Epithelial cell of proximal tubule (primary cell): ENCODE data around the gene FAM185A. TPM values are rescaled to one million over a fixed set of nuclear protein-coding genes. Genes with fewer than 3 reads are reported as not detected.

Source experiments
- DNase-seq: peaks from one replicate; pipeline ENCODE4 v3.0.0-alpha.2; 2011; ENCODE audit warnings: low read depth
- H3K4me3 ChIP-seq: 2 replicates; pipeline ENCODE4 v1.5.1; 2011; ENCODE audit warnings: low read depth, mild to moderate bottlenecking, low read length
- total RNA-seq: library from RNA; depleted of rRNA; stranded (reverse); fragments of >200 nt; gene quantifications from 2 replicates; pipeline ENCODE4 v1.2.3, GENCODE V29; 2015
- TF ChIP-seq, protein P1 (sequence below): conservative IDR thresholded peaks from 2 replicates; pipeline ENCODE4 v1.5.1; 2012; ENCODE audit warnings: low read depth, mild to moderate bottlenecking, low read length

FAM185A gene
- total RNA-seq, 1 donor from 2014 or later: 9.1 TPM

DNA sequence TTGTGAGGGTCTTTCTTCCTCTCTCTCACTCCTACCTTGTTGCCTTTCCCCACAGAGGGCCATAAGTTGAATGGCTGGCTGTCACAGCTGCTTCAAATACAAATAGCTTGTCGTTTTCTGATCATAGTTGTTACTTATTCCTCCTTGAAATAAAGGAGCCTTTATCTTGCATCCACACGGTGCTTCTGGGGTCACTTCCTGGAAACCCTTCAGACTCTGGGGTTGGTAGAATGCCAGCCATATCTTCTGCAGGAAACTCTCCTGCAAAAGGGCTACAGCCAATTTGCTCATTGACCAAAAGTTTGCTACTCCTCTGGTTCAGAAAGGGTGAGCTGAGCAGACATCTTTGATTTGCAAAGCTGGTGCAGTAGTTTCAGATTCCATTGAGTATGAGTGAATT lies 70.4 kb downstream of the FAM185A start:
- TF ChIP-seq, protein P1, sequence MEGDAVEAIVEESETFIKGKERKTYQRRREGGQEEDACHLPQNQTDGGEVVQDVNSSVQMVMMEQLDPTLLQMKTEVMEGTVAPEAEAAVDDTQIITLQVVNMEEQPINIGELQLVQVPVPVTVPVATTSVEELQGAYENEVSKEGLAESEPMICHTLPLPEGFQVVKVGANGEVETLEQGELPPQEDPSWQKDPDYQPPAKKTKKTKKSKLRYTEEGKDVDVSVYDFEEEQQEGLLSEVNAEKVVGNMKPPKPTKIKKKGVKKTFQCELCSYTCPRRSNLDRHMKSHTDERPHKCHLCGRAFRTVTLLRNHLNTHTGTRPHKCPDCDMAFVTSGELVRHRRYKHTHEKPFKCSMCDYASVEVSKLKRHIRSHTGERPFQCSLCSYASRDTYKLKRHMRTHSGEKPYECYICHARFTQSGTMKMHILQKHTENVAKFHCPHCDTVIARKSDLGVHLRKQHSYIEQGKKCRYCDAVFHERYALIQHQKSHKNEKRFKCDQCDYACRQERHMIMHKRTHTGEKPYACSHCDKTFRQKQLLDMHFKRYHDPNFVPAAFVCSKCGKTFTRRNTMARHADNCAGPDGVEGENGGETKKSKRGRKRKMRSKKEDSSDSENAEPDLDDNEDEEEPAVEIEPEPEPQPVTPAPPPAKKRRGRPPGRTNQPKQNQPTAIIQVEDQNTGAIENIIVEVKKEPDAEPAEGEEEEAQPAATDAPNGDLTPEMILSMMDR: no peak
- no peak overlapping the region for H3K4me3 ChIP-seq
- no peak for DNase-seq

DNA sequence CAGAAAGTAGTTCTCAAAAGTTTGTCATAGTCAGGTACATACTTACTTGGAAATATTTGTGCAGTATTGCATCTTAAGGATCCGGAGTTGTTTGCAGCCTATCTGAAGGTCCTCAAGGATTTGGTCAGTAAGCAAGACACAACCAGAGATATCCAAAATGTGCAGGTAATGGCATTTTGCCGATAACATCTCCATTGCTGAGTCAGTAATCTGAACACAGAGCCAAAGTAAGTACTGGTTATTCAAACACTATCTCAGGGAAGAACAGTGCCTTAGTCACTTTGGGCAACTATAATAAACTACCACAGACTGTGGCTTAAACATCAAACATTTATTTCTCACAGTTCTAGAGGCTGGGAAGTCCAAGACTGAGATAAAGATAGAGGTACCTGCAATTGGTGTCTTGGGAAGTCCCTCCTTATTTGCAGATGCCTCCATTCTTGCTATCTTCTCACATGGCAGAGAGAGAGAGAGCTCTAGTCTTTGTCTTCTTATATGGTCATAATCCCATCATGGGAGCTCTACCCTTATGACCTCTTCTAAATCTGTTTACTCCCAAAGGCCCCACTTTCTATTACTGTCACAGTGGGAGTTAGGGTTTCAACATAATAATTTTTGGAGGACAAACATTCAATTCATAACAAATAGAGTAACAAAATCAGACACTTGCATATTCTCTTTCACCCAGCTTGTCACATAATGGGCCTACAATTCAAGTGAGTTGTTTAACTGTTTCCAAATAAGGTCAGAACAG lies 73.4 kb downstream of the FAM185A start:
- DNase-seq: no peak
- no peak overlapping the region for H3K4me3 ChIP-seq

DNA sequence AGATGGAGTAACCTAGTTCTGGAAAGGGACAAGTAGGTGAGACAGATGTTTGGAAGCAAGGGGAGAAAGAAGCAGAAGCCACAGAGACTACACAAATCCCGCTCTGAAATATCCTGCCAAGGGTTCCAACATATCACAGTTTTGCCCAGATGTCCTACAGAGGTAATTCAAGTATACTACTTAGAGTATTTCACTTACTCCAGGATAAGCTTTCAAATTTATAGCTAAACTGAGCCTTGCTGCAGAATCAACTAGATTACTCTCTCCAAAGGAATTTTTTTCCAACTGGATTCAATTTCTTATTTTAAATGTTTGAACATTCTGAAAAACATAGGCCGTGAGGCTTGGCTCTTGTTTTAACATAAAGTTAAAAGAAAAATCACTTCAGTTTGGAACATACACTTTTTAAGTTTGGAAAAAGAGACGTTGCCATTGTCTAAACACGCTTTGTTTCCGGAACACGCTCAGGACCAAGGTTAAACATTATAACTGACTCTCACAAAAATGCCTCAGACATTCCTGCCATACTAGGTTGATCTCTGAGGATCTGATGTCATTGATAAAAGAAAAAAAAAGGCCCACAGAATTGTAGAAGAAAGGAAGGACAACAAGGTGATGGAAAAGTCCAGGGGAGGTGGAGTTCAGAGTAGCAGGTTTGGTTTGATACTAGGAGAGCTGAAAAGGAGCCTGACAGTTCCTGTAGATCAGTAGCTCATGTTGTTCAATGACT lies 74.8 kb downstream of the FAM185A start:
- TF ChIP-seq, protein P1: no peak
- H3K4me3 ChIP-seq: no peak overlapping the region
- DNase-seq: peak; percentile 58

More for the DNA sequence above, 73.4 kb downstream of the FAM185A start:
- TF ChIP-seq, protein P1: no peak

DNA sequence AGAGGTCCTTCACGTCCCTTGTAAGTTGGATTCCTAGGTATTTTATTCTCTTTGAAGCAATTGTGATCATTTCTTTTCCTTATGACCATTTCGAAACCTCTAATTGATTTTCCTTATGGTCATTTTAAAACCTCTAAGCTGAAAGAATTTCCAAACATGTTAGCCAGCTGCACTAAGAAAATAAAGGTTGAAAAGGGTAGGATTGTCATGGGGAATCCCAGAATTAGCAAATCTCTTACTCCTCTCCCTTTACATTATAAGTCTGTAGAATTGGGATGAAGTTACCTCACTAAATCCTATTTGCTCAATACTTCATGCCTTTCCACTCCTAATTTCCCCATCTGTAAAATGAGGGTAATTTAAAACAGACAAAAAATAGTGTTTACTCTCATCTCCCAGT lies 79.5 kb downstream of the FAM185A start:
- TF ChIP-seq, protein P1: no peak
- no peak overlapping the region for H3K4me3 ChIP-seq
- DNase-seq: no peak

DNA sequence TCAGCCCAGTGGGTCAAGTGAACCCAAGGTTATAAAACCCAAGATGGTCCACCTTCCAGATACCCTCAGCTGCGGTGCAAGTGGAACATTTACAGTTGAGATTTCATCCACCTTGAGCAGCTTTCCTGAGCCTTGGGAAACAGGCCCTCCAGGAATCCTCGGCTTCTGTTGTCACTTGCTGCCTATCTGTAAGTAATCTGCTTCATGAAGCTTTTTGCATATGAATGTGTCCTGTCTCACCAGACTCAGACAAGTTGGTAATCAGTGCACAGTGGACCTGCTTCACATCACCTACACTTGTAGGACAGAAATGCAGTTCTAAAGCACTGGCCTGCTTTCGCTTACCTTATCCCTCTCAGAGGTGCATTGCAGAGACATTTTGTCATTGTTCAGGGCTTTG lies 80.3 kb downstream of the FAM185A start:
- no peak for DNase-seq
- no peak overlapping the region for H3K4me3 ChIP-seq
- TF ChIP-seq, protein P1: no peak

DNA sequence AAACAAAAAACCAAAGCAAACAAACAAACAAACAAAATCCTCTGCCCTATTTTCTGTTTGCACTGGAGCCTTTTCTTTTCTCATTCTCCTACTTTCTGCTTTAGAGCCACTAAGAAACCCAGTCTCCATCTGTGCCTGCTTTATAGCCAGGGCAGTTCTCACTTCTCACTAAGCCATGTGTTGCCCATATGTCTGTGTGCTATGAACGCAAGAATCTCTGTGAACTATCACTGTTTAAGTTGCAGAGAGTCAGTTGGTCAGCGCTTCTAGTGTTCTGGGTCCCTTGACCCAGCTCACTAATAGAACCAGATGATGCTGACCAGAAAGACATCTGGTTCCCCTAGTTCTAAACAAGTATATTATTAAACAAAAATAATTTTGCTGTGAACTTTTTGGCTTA lies 81.4 kb downstream of the FAM185A start:
- no peak overlapping the region for H3K4me3 ChIP-seq
- DNase-seq: no peak
- TF ChIP-seq, protein P1: no peak

DNA sequence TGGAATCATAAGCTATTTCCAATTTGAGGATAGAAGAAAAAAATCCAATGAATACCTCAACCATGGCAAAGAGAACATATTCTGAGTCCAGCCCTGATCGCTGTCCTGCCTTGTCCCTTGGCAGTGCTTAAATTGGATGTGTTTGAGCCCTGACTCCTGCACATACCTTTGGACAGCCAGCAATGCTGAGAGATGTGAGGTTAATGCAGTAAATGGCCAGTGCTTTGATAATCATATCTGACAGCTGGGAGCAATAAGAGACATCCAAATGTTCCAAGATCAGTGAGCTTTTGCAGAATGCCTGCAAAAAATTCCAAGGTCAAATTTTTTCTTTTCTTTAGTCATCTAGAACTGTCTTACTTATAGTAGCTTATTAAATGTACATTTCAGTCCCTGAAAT lies 83.9 kb downstream of the FAM185A start:
- DNase-seq: no peak
- H3K4me3 ChIP-seq: no peak overlapping the region
- TF ChIP-seq, protein P1: no peak
